HepG2 (cell line): Measurements from ENCODE around the gene KCNK15. TPM values are rescaled to one million over a fixed set of nuclear protein-coding genes. Genes with fewer than 3 reads are reported as not detected.

Experiments
- ATAD3A ChIP-seq: sonication (generic); formaldehyde crosslinking; IDR thresholded peaks from 2 replicates; pipeline ENCODE4 v1.4.0; 2020; ENCODE audit warnings: missing genetic modification reagents
- ATF5 ChIP-seq: sonication (generic); formaldehyde crosslinking; IDR thresholded peaks from 2 replicates; pipeline ENCODE4 v1.4.0; 2020; ENCODE audit warnings: mild to moderate bottlenecking, low read depth, missing genetic modification reagents
- GABPB1 ChIP-seq: IDR thresholded peaks from 2 replicates; pipeline ENCODE4 v1.6.1; 2016; ENCODE audit warnings: mild to moderate bottlenecking, missing genetic modification reagents, moderate library complexity, missing compliant biosample characterization
- HMGXB4 ChIP-seq, 2 experiments: sonication (generic) in 1 of 2; formaldehyde crosslinking in 1 of 2; IDR thresholded peaks; 2 replicates each; pipeline versions ENCODE4 v1.4.0 to v1.6.1; 2018 to 2020; ENCODE audit warnings: missing genetic modification reagents in 2 of 2, borderline replicate concordance in 1 of 2, low read depth in 1 of 2, mild to moderate bottlenecking in 1 of 2, missing biosample characterization in 1 of 2
- HNRNPLL ChIP-seq: fragments of 200-400 bp; formaldehyde crosslinking; IDR thresholded peaks from 2 replicates; pipeline ENCODE4 v1.6.1; 2017; ENCODE audit warnings: mild to moderate bottlenecking, low read depth, low read length; ENCODE audit not compliant: poor library complexity, severe bottlenecking
- HOXA3 ChIP-seq: sonication (generic); formaldehyde crosslinking; IDR thresholded peaks from 2 replicates; pipeline ENCODE4 v1.5.0; 2020; ENCODE audit warnings: missing genetic modification reagents
- IRF9 ChIP-seq: sonication (generic); formaldehyde crosslinking; IDR thresholded peaks from 2 replicates; pipeline ENCODE4 v1.8.0; 2022; ENCODE audit warnings: missing genetic modification reagents, mild to moderate bottlenecking, borderline replicate concordance
- KDM5B ChIP-seq: sonication (generic); formaldehyde crosslinking; IDR thresholded peaks from 2 replicates; pipeline ENCODE4 v1.4.0; 2020; ENCODE audit warnings: missing genetic modification reagents, mild to moderate bottlenecking, borderline replicate concordance
- KMT2B ChIP-seq: IDR thresholded peaks from 2 replicates; pipeline ENCODE4 v1.6.1; 2016; ENCODE audit warnings: missing genetic modification reagents, missing compliant biosample characterization
- MAX ChIP-seq: IDR thresholded peaks from 2 replicates; pipeline ENCODE4 v1.6.1; 2012; ENCODE audit warnings: inconsistent platforms
- SOX6 ChIP-seq, 2 experiments: fragments of 450-650 bp in 1 of 2; sonication (generic) in 1 of 2; formaldehyde crosslinking in 1 of 2; IDR thresholded peaks; 2 replicates each; pipeline versions ENCODE4 v1.4.0 to v1.6.1; 2017 to 2020; ENCODE audit warnings: antibody characterized with exemption in 1 of 2, mild to moderate bottlenecking in 1 of 2, missing genetic modification reagents in 1 of 2
- TMF1 ChIP-seq: sonication (generic); formaldehyde crosslinking; IDR thresholded peaks from 2 replicates; pipeline ENCODE4 v1.8.1; 2022; ENCODE audit warnings: low read depth, missing genetic modification reagents
- ZBTB7B ChIP-seq: sonication (generic); formaldehyde crosslinking; IDR thresholded peaks from 2 replicates; pipeline ENCODE4 v1.4.0; 2020; ENCODE audit warnings: missing genetic modification reagents
- ZMYM2 ChIP-seq: sonication (generic); formaldehyde crosslinking; IDR thresholded peaks from 2 replicates; pipeline ENCODE4 v1.8.0; 2022; ENCODE audit warnings: mild to moderate bottlenecking, missing genetic modification reagents
- ZNF501 ChIP-seq: sonication (generic); formaldehyde crosslinking; IDR thresholded peaks from 2 replicates; pipeline ENCODE4 v1.5.1; 2020; ENCODE audit warnings: mild to moderate bottlenecking, moderate library complexity, missing genetic modification reagents
- ZNF547 ChIP-seq: sonication (generic); formaldehyde crosslinking; IDR thresholded peaks from 2 replicates; pipeline ENCODE4 v1.5.1; 2020; ENCODE audit warnings: mild to moderate bottlenecking, missing genetic modification reagents
- ZNF572 ChIP-seq: sonication (generic); formaldehyde crosslinking; IDR thresholded peaks from 2 replicates; pipeline ENCODE4 v1.5.1; 2020; ENCODE audit warnings: mild to moderate bottlenecking, missing genetic modification reagents
- ZNF580 ChIP-seq: IDR thresholded peaks from 2 replicates; pipeline ENCODE4 v1.6.1; 2016; ENCODE audit warnings: low read depth, borderline replicate concordance
- ZNF768 ChIP-seq: sonication (generic); formaldehyde crosslinking; IDR thresholded peaks from 2 replicates; pipeline ENCODE4 v1.4.0; 2020; ENCODE audit warnings: missing genetic modification reagents
- polyA plus RNA-seq, 8 experiments: library from polyadenylated mRNA; depleted of rRNA in 3 of 8; stranded (reverse) in 7 of 8; unstranded in 1 of 8; fragments of >200 nt; fragmentation: Illumina TruSeq in 4 of 8; extraction: Trizol in 4 of 8; gene quantifications; 2 replicates each; pipeline versions ENCODE4 v1.2.1 to v1.2.3, GENCODE V29; 2011 to 2016; ENCODE audit warnings: low read depth in 4 of 8, missing spikeins in 1 of 8, mixed read lengths in 1 of 8; ENCODE audit not compliant: insufficient read depth in 1 of 8
- total RNA-seq, 5 experiments: library from RNA; depleted of rRNA; stranded (reverse); fragments of >200 nt; fragmentation: Illumina TruSeq; extraction: Trizol; gene quantifications; 2 replicates each; pipeline ENCODE4 v1.2.3, GENCODE V29; 2016; ENCODE audit warnings: low read depth in 1 of 5

KCNK15 gene
- total and polyA plus RNA-seq, 2 of the 13 experiments (the other 11 are each of a cell fraction or from before 2014, with no cell fraction given) = 0.03 TPM; not detected in 1

- peak; percentile 63; the same call in 1 of the 2 replicates for TF ChIP-seq TMF1
- TF ChIP-seq KDM5B (CRISPR knock-in tag) = peak; percentile 75
- TF ChIP-seq ZNF547 (CRISPR knock-in tag) = peak; percentile 73; the same call in 1 of the 2 replicates
- no peak for TF ChIP-seq ZNF580 (CRISPR knock-in tag)
- TF ChIP-seq HNRNPLL = peak; percentile 42
- peak; percentile 57; the same call in 1 of the 2 replicates for TF ChIP-seq ZNF768 (CRISPR knock-in tag)
- no peak for TF ChIP-seq KMT2B
- TF ChIP-seq MAX = 0 out of 2 replicates have a peak, but pooled peaks have one; percentile 24
- TF ChIP-seq ATF5 (CRISPR knock-in tag) = peak; percentile 62; the same call in 1 of the 2 replicates
- TF ChIP-seq ZBTB7B (CRISPR knock-in tag) = 0 out of 2 replicates have a peak, but pooled peaks have one; percentile 28
- TF ChIP-seq GABPB1 = peak; percentile 38; the same call in 1 of the 2 replicates
- peak; percentile 30; the same call in 1 of the 2 replicates for TF ChIP-seq HOXA3 (CRISPR knock-in tag)
- TF ChIP-seq ZNF501 = 0 out of 2 replicates have a peak, but pooled peaks have one; percentile 35
- peak; percentile 24 to 47; a peak in 1 of 4 replicates for TF ChIP-seq HMGXB4 (CRISPR knock-in tag; IDR thresholded peaks at IDR 0.05; ENCODE audit: borderline replicate concordance in 1 of 2, low read depth in 1 of 2)
- 0 out of 2 replicates have a peak, but pooled peaks have one; percentile 26 for TF ChIP-seq ZMYM2
- TF ChIP-seq IRF9 (CRISPR knock-in tag) = 0 out of 2 replicates have a peak, but pooled peaks have one; percentile 21
- peak; percentile 84; the same call in 1 of the 2 replicates for TF ChIP-seq ZNF572 (CRISPR knock-in tag)
- TF ChIP-seq ATAD3A (CRISPR knock-in tag) = 0 out of 2 replicates have a peak, but pooled peaks have one; percentile 58
- TF ChIP-seq SOX6 (IDR thresholded peaks at IDR 0.05) = no peak
- no peak for TF ChIP-seq SOX6 (CRISPR knock-in tag; IDR thresholded peaks at IDR 0.05)
Observed at GRCh38 chr20:44750081-44750805, 4.6 kb downstream of the KCNK15 start (continued).
